ENCODE measurements around the gene EIF2B4. TPM values are rescaled to one million over a fixed set of nuclear protein-coding genes. Genes with fewer than 3 reads are reported as not detected.

EIF2B4 gene
- total and polyA plus RNA-seq, 2 of the 13 experiments (the other 11 are each of a cell fraction or from before 2014, with no cell fraction given): 91.5 to 96.4 TPM

DNA sequence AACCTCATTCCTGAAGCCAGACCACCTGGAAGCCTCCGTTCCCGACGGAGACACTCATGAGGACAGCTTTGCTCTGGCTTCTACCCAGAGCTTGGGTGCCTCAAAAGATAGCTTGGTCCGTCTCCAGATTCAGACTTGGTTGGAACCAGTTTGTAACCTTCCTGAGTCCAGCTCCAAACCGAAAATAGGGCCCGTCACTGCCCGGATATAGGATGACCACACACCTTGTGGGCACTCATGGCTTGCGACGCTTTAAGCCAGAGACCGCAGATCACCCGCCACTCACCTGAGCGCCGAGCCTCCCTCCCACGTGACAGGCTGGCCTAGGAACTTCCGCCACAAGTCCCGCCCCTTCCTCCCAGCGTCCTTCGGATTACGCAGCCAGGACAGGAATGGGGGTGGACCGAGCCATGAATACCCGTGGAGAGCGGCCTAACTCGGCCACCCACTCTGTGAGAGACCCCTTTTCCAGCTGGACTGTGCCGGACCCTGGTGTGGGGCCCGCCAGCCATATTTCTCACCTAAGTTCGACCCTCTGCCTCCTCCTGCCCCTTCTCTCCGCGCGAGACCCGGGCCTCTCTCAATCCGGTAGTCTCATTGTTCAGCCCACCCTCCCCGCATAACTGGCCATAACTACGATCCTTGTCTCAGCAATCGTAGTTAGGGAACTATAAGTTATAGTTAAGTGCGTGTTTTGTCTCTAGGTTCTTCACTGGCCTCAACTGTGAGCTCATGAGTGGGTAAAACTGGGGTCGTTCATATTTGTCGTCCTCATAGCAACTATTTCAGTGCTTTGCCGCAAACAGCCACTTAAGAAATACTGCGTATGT is 47.2 kb downstream of the EIF2B4 start, which contains the start of gene MPV17 (continued):
- TF ChIP-seq, protein P1, sequence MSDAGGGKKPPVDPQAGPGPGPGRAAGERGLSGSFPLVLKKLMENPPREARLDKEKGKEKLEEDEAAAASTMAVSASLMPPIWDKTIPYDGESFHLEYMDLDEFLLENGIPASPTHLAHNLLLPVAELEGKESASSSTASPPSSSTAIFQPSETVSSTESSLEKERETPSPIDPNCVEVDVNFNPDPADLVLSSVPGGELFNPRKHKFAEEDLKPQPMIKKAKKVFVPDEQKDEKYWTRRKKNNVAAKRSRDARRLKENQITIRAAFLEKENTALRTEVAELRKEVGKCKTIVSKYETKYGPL (CRISPR knock-in tag; IDR thresholded peaks at IDR 0.05): no peak; the same call in 1 of the 2 replicates
- no peak; the same call in 1 of the 2 replicates for TF ChIP-seq SNAI1 (CRISPR knock-in tag; IDR thresholded peaks at IDR 0.05; ENCODE audit: borderline replicate concordance)
- peak; percentile 39; the same call in 1 of the 2 replicates for TF ChIP-seq GATA4 (IDR thresholded peaks at IDR 0.05; ENCODE audit: borderline replicate concordance, low read depth)
- TF ChIP-seq, protein P2, sequence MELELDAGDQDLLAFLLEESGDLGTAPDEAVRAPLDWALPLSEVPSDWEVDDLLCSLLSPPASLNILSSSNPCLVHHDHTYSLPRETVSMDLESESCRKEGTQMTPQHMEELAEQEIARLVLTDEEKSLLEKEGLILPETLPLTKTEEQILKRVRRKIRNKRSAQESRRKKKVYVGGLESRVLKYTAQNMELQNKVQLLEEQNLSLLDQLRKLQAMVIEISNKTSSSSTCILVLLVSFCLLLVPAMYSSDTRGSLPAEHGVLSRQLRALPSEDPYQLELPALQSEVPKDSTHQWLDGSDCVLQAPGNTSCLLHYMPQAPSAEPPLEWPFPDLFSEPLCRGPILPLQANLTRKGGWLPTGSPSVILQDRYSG (CRISPR knock-in tag; IDR thresholded peaks at IDR 0.05): no peak; the same call in 1 of the 2 replicates
- TF ChIP-seq, protein P3, sequence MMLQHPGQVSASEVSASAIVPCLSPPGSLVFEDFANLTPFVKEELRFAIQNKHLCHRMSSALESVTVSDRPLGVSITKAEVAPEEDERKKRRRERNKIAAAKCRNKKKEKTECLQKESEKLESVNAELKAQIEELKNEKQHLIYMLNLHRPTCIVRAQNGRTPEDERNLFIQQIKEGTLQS (CRISPR knock-in tag; IDR thresholded peaks at IDR 0.05): peak; percentile 49
- TF ChIP-seq CEBPB (IDR thresholded peaks at IDR 0.05; ENCODE audit: borderline replicate concordance, low read depth, low read length): peak; percentile 66; the same call in 1 of the 2 replicates
- TF ChIP-seq STAT5B (CRISPR knock-in tag; IDR thresholded peaks at IDR 0.05): peak; percentile 79; the same call in 1 of the 2 replicates
- no peak for TF ChIP-seq ZNF382 (CRISPR knock-in tag; IDR thresholded peaks at IDR 0.05; ENCODE audit: borderline replicate concordance)
- TF ChIP-seq ZNF550 (CRISPR knock-in tag; IDR thresholded peaks at IDR 0.05; ENCODE audit: borderline replicate concordance): no peak
- peak; percentile 66 for TF ChIP-seq RXRB (CRISPR knock-in tag; IDR thresholded peaks at IDR 0.05; ENCODE audit: borderline replicate concordance)
- TF ChIP-seq EHMT2 (IDR thresholded peaks at IDR 0.05; ENCODE audit: borderline replicate concordance, low read depth, low read length): no peak
- peak; percentile 97 for TF ChIP-seq POLR2AphosphoS5 (IDR thresholded peaks at IDR 0.05; ENCODE audit: low read depth, low read length)
- TF ChIP-seq KLF11 (CRISPR knock-in tag; IDR thresholded peaks at IDR 0.05): peak; percentile 91; the same call in 1 of the 2 replicates
- peak; percentile 74; the same call in 1 of the 2 replicates for TF ChIP-seq ZNF792 (CRISPR knock-in tag; IDR thresholded peaks at IDR 0.05)
- TF ChIP-seq ZNF720 (CRISPR knock-in tag; IDR thresholded peaks at IDR 0.05): no peak
- TF ChIP-seq, protein P4, sequence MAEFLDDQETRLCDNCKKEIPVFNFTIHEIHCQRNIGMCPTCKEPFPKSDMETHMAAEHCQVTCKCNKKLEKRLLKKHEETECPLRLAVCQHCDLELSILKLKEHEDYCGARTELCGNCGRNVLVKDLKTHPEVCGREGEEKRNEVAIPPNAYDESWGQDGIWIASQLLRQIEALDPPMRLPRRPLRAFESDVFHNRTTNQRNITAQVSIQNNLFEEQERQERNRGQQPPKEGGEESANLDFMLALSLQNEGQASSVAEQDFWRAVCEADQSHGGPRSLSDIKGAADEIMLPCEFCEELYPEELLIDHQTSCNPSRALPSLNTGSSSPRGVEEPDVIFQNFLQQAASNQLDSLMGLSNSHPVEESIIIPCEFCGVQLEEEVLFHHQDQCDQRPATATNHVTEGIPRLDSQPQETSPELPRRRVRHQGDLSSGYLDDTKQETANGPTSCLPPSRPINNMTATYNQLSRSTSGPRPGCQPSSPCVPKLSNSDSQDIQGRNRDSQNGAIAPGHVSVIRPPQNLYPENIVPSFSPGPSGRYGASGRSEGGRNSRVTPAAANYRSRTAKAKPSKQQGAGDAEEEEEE (CRISPR knock-in tag; IDR thresholded peaks at IDR 0.05; ENCODE audit: borderline replicate concordance): 0 out of 2 replicates have a peak, but pooled peaks have one; percentile 26
- TF ChIP-seq ZNF761 (CRISPR knock-in tag; conservative IDR thresholded peaks at IDR 0.05): 0 out of 2 replicates have a peak, but pooled peaks have one; percentile 37
- TF ChIP-seq, protein P5, sequence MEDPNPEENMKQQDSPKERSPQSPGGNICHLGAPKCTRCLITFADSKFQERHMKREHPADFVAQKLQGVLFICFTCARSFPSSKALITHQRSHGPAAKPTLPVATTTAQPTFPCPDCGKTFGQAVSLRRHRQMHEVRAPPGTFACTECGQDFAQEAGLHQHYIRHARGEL (CRISPR knock-in tag; IDR thresholded peaks at IDR 0.05): peak; percentile 42; the same call in 1 of the 2 replicates
- TF ChIP-seq IKZF4 (CRISPR knock-in tag; IDR thresholded peaks at IDR 0.05; ENCODE audit: borderline replicate concordance, low read depth, not compliant biosample characterization): no peak
- TF ChIP-seq FLYWCH1 (CRISPR knock-in tag; IDR thresholded peaks at IDR 0.05): no peak
- TF ChIP-seq KMT2A (CRISPR knock-in tag; IDR thresholded peaks at IDR 0.05): peak; percentile 50
- TF ChIP-seq, protein P6, sequence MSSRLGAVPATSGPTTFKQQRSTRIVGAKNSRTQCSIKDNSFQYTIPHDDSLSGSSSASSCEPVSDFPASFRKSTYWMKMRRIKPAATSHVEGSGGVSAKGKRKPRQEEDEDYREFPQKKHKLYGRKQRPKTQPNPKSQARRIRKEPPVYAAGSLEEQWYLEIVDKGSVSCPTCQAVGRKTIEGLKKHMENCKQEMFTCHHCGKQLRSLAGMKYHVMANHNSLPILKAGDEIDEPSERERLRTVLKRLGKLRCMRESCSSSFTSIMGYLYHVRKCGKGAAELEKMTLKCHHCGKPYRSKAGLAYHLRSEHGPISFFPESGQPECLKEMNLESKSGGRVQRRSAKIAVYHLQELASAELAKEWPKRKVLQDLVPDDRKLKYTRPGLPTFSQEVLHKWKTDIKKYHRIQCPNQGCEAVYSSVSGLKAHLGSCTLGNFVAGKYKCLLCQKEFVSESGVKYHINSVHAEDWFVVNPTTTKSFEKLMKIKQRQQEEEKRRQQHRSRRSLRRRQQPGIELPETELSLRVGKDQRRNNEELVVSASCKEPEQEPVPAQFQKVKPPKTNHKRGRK (CRISPR knock-in tag; IDR thresholded peaks at IDR 0.05): no peak
- TF ChIP-seq HMG20B (CRISPR knock-in tag; conservative IDR thresholded peaks at IDR 0.05): 0 out of 2 replicates have a peak, but pooled peaks have one; percentile 11
